PC-3 (cell line): ENCODE data around the gene EXOC4. TPM values are rescaled to one million over a fixed set of nuclear protein-coding genes. Genes with fewer than 3 reads are reported as not detected.

Experiments used
- ATAC-seq: fragments of 200-7000 bp; cut with Tn5 transposase; 2 replicates; pipeline ENCODE4 v1.9.1; 2020; ENCODE audit warnings: mild to moderate bottlenecking, moderate library complexity
- BruUV-seq: library from RNA; stranded (reverse); fragments of 400-500 nt; replicated peaks from 2 replicates; lab custom pipeline; 2021; lab: Mats Ljungman, UMichigan
- CTCF ChIA-PET: fragments of 300-600 bp; sonication (Branson Sonifier 250); formaldehyde crosslinking; loops from one replicate; lab custom pipeline; 2022; ENCODE audit warnings: antibody characterized with exemption; lab: Charles Lee
- POLR2A ChIA-PET: fragments of 300-600 bp; sonication (Branson Sonifier 250); formaldehyde crosslinking; loops from one replicate; lab custom pipeline; 2022; ENCODE audit warnings: antibody characterized with exemption; ENCODE audit not compliant: unreplicated experiment; lab: Charles Lee
- DNase-seq: peaks from one replicate; pipeline ENCODE4 v3.0.0-alpha.2; 2015
- H2AFZ ChIP-seq: fragments of 300-600 bp; sonication (generic); 2 replicates; pipeline ENCODE4 v1.6.0; 2016; ENCODE audit warnings: antibody characterized with exemption, low read length
- H3F3A ChIP-seq: fragments of 300-600 bp; sonication (generic); one replicate; pipeline ENCODE4 v1.6.0; 2017; ENCODE audit warnings: antibody characterized with exemption, low read length, control low read depth, mild to moderate bottlenecking; ENCODE audit not compliant: unreplicated experiment
- H3K27ac ChIP-seq: fragments of 300-600 bp; sonication (generic); 2 replicates; pipeline ENCODE4 v1.5.1; 2016; ENCODE audit warnings: mild to moderate bottlenecking, low read length
- H3K27me3 ChIP-seq: fragments of 300-600 bp; sonication (generic); 2 replicates; pipeline ENCODE4 v1.6.1; 2016; ENCODE audit warnings: low read length, mixed read lengths
- H3K36me3 ChIP-seq: fragments of 300-600 bp; sonication (generic); 2 replicates; pipeline ENCODE4 v1.6.1; 2016; ENCODE audit warnings: low read depth, mixed run types, low read length, mixed read lengths
- H3K4me1 ChIP-seq: fragments of 300-600 bp; sonication (generic); 2 replicates; pipeline ENCODE4 v1.5.1; 2016; ENCODE audit warnings: low read length; ENCODE audit not compliant: insufficient read depth
- H3K4me2 ChIP-seq: fragments of 300-600 bp; sonication (generic); 2 replicates; pipeline ENCODE4 v1.6.0; 2016; ENCODE audit warnings: low read length
- H3K4me3 ChIP-seq: fragments of 300-600 bp; sonication (generic); 2 replicates; pipeline ENCODE4 v1.5.1; 2016; ENCODE audit warnings: mild to moderate bottlenecking, low read length, mixed read lengths
- H3K79me2 ChIP-seq: fragments of 300-600 bp; sonication (generic); 2 replicates; pipeline ENCODE4 v1.6.1; 2017; ENCODE audit warnings: low read length, mixed read lengths
- H3K9ac ChIP-seq: fragments of 300-600 bp; sonication (generic); 2 replicates; pipeline ENCODE4 v1.6.0; 2016; ENCODE audit warnings: mild to moderate bottlenecking, low read length
- H3K9me2 ChIP-seq: fragments of 300-600 bp; sonication (generic); replicated peaks from 2 replicates; pipeline ENCODE4 v1.6.1; 2016; ENCODE audit warnings: mixed run types, low read length, mixed read lengths
- H3K9me3 ChIP-seq: fragments of 300-600 bp; sonication (generic); 2 replicates; pipeline ENCODE4 v1.6.1; 2016; ENCODE audit warnings: low read length, mixed read lengths
- H4K20me1 ChIP-seq: fragments of 300-600 bp; sonication (generic); 2 replicates; pipeline ENCODE4 v1.6.1; 2016; ENCODE audit warnings: low read length, mixed read lengths
- CTCF ChIP-seq: fragments of 300-600 bp; sonication (generic); conservative IDR thresholded peaks from 2 replicates; pipeline ENCODE4 v1.5.1; 2017; ENCODE audit warnings: antibody characterized with exemption, low read depth, mild to moderate bottlenecking, low read length
- EZH2 ChIP-seq: fragments of 300-600 bp; sonication (generic); IDR thresholded peaks from one replicate; pipeline ENCODE4 v1.6.1; 2017; ENCODE audit warnings: antibody characterized with exemption, mild to moderate bottlenecking, low read length; ENCODE audit not compliant: unreplicated experiment
- EZH2phosphoT487 ChIP-seq: fragments of 300-600 bp; sonication (generic); IDR thresholded peaks from 2 replicates; pipeline ENCODE4 v1.6.1; 2018; ENCODE audit warnings: mild to moderate bottlenecking, antibody characterized with exemption, low read length, borderline replicate concordance
- intact Hi-C: fragments of 100-400 bp; cut with micrococcal nuclease; formaldehyde crosslinking; loops from 2 replicates; pipeline ENCODE4 v1.9.0; 2023
- total RNA-seq: library from RNA; depleted of rRNA; stranded (reverse); fragments of >200 nt; gene quantifications from 2 replicates; pipeline ENCODE4 v1.2.3, GENCODE V29; 2014

Gene EXOC4
- total RNA-seq, 1 experiment from 2014 or later = 43.5 TPM

- H3K9ac ChIP-seq = no peak overlapping the region
- intact Hi-C loops = loop anchor here (5.0 to 10.0 kb wide), 3 partner anchors 96 to 402 kb away; no protein-coding TSS in a partner anchor
- no peak overlapping the region for H3K27ac ChIP-seq
- no peak overlapping the region for H3K4me2 ChIP-seq
- POLR2A ChIA-PET = no interaction called here
- peak; percentile 44; the same call in 1 of the 2 replicates for ATAC-seq
- no TSS peak for BruUV-seq
- H4K20me1 ChIP-seq = no peaks in the 10 kb centered on the region
- no peaks in the 10 kb centered on the region for H3K27me3 ChIP-seq
- H3K4me1 ChIP-seq = peaks cover 5% of the 10 kb centered on the region; the same call in 1 of the 2 replicates
- no peaks in the 10 kb centered on the region for H3K9me2 ChIP-seq
- H3K9me3 ChIP-seq = no peaks in the 10 kb centered on the region
- no peaks in the 10 kb centered on the region for H3K79me2 ChIP-seq
- TF ChIP-seq EZH2 (no peak), EZH2phosphoT487 (no peak), CTCF (peak; percentile 77)
- H3F3A ChIP-seq = no peaks in the 10 kb centered on the region
- H2AFZ ChIP-seq = no peak overlapping the region
- CTCF ChIA-PET = interaction anchor here (1.2 kb wide), 1 partner anchor 112 kb away, joined by 3 read pairs; no protein-coding TSS in a partner anchor
- DNase-seq = peak; percentile 42
- no peak overlapping the region for H3K4me3 ChIP-seq
- H3K36me3 ChIP-seq = no peaks in the 10 kb centered on the region
Measured at GRCh38 chr7:133742709-133743538, 490.0 kb downstream of the EXOC4 start.

DNA sequence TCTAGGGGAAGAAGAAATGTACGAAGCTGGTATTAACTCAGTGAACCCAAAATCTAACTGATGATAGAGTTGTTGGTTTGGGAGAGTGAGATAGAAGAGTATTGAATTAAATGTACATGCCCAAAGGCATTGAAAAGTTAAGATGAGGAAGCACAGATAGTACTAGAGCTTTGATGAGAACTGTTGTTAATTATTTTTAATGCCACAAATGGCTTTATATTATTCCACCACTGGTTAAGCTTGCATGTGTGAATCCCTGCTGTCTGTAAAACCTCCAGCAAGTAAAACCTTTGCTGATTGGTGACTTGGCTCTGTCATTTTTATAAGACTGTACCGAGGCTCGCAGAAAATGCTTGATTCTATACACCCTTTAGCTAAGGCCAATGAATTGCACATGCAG lies 491.6 kb downstream of the EXOC4 start:
- H3K27ac ChIP-seq = no peak overlapping the region
- H4K20me1 ChIP-seq = no peaks in the 10 kb centered on the region
- ChIA-PET CTCF (no interaction called here), POLR2A (no interaction called here)
- TF ChIP-seq EZH2 = no peak
- TF ChIP-seq CTCF = no peak
- no peak for TF ChIP-seq EZH2phosphoT487
- H3K9me2 ChIP-seq = no peaks in the 10 kb centered on the region
- no peaks in the 10 kb centered on the region for H3K27me3 ChIP-seq
- no peaks in the 10 kb centered on the region for H3K4me1 ChIP-seq
- no peaks in the 10 kb centered on the region for H3K79me2 ChIP-seq
- H2AFZ ChIP-seq = no peak overlapping the region
- no peak overlapping the region for H3K9ac ChIP-seq
- H3K4me3 ChIP-seq = no peak overlapping the region
- BruUV-seq = no TSS peak
- no peaks in the 10 kb centered on the region for H3F3A ChIP-seq
- H3K9me3 ChIP-seq = no peaks in the 10 kb centered on the region
- H3K36me3 ChIP-seq = no peaks in the 10 kb centered on the region
- intact Hi-C loops = loop anchor here (5.0 to 10.0 kb wide), 3 partner anchors 97 to 400 kb away; no protein-coding TSS in a partner anchor
- H3K4me2 ChIP-seq = no peak overlapping the region
- DNase-seq = no peak
- ATAC-seq = no peak

DNA sequence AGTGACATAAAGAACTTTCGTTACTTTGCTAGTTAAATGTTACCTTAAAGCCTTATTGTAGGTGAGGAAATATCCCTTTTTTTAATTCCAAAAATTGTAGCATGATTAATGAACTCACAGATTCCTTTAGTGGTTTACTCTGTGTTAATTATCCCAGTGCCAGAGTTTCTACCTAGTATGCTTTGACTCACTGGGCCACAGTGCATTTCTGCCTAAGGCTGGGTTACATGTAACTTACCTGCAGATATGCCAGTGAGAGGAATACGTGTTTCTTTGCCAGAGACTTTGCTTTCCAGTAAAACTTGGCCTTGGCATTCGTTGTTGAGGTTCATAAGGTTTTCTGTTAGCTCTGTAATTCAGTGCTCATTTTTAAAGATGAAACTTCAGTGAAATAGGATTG lies 493.4 kb downstream of the EXOC4 start:
- no peak for DNase-seq
- ChIA-PET POLR2A (no interaction called here), CTCF (no interaction called here)
- H3K79me2 ChIP-seq = no peaks in the 10 kb centered on the region
- H3K4me3 ChIP-seq = no peak overlapping the region
- no peaks in the 10 kb centered on the region for H3K9me3 ChIP-seq
- no peak overlapping the region for H3K27ac ChIP-seq
- no peaks in the 10 kb centered on the region for H3K9me2 ChIP-seq
- H2AFZ ChIP-seq = no peak overlapping the region
- no peak overlapping the region for H3K4me2 ChIP-seq
- no peak for TF ChIP-seq CTCF
- no peak for TF ChIP-seq EZH2phosphoT487
- no peak for TF ChIP-seq EZH2
- no peaks in the 10 kb centered on the region for H3K27me3 ChIP-seq
- H4K20me1 ChIP-seq = no peaks in the 10 kb centered on the region
- H3K4me1 ChIP-seq = no peaks in the 10 kb centered on the region
- intact Hi-C loops = loop anchor here (10.0 kb wide), 2 partner anchors 312 to 398 kb away; no protein-coding TSS in a partner anchor
- H3K9ac ChIP-seq = no peak overlapping the region
- no peaks in the 10 kb centered on the region for H3K36me3 ChIP-seq
- no peak for ATAC-seq
- no peaks in the 10 kb centered on the region for H3F3A ChIP-seq
- no TSS peak for BruUV-seq
